Ishikawa (cell line): Measurements from ENCODE around the gene RBM25.

Experiments used
- CEBPB ChIP-seq: IDR thresholded peaks from 2 replicates; pipeline ENCODE4 v1.6.1; 2012
- CREB1 ChIP-seq: IDR thresholded peaks from 2 replicates; pipeline ENCODE4 v1.6.1; 2012; ENCODE audit warnings: low read depth
- EGR1 ChIP-seq: IDR thresholded peaks from 2 replicates; pipeline ENCODE4 v1.6.1; 2012
- EP300 ChIP-seq: IDR thresholded peaks from 2 replicates; pipeline ENCODE4 v1.6.1; 2012; ENCODE audit warnings: borderline replicate concordance
- FOXM1 ChIP-seq: IDR thresholded peaks from 2 replicates; pipeline ENCODE4 v1.6.1; 2012; ENCODE audit warnings: low read depth, borderline replicate concordance
- NFIC ChIP-seq: IDR thresholded peaks from 2 replicates; pipeline ENCODE4 v1.6.1; 2012
- RAD21 ChIP-seq: IDR thresholded peaks from 2 replicates; pipeline ENCODE4 v1.6.1; 2012; ENCODE audit warnings: low read depth
- TAF1 ChIP-seq: IDR thresholded peaks from 2 replicates; pipeline ENCODE4 v1.6.1; 2012; ENCODE audit warnings: low read depth, mild to moderate bottlenecking
- TCF12 ChIP-seq: IDR thresholded peaks from 2 replicates; pipeline ENCODE4 v1.6.1; 2012; ENCODE audit warnings: low read depth
- TEAD4 ChIP-seq: IDR thresholded peaks from 2 replicates; pipeline ENCODE4 v1.6.1; 2012
- YY1 ChIP-seq: IDR thresholded peaks from 2 replicates; pipeline ENCODE4 v1.6.1; 2012; ENCODE audit warnings: low read depth
- ZBTB7A ChIP-seq: IDR thresholded peaks from 2 replicates; pipeline ENCODE4 v1.6.1; 2012; ENCODE audit warnings: low read depth
- TF ChIP-seq, protein P1 (sequence below): IDR thresholded peaks from 2 replicates; pipeline ENCODE4 v1.6.1; 2012
- TF ChIP-seq, protein P2 (sequence below): IDR thresholded peaks from 2 replicates; pipeline ENCODE4 v1.6.1; 2012; ENCODE audit warnings: low read depth, mild to moderate bottlenecking
- TF ChIP-seq, protein P3 (sequence below): IDR thresholded peaks from 2 replicates; pipeline ENCODE4 v1.6.1; 2012

The RBM25 gene

DNA sequence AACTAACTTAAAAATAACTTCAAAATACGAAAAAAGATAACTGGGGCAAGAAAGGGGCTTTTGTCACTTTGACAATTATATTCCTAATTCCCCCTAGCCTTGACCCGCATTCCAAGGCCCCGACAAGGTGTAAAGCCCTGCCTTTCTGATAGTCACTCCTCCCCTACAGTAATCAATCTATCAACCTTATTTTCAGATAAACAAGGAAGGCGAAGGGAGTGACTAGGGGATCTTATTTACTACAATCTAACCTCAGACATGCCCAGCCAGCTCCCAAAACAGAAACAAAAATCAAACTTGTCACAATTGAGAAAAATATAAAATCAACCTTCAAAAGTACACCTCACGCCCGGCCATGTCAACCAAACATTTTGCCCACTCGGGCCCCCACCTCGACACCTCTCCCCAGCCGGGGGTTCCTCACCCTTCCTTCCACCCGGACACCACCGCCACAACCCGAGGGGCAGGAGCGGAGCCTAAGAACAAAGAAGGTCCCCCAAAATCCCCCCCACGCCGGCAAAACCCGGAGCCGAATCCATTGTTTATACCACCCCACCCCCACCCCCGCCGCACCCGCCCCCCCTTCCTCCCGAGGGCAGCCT lies 32.0 kb upstream of the RBM25 start:
- TF ChIP-seq EGR1 (no peak), NFIC (no peak), TAF1 (no peak), FOXM1 (no peak), CEBPB (no peak), ZBTB7A (no peak), RAD21 (no peak), CREB1 (no peak), YY1 (no peak), EP300 (no peak), TEAD4 (no peak), TCF12 (no peak)
- TF ChIP-seq, protein P1, sequence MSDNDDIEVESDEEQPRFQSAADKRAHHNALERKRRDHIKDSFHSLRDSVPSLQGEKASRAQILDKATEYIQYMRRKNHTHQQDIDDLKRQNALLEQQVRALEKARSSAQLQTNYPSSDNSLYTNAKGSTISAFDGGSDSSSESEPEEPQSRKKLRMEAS: no peak
- TF ChIP-seq, protein P2, sequence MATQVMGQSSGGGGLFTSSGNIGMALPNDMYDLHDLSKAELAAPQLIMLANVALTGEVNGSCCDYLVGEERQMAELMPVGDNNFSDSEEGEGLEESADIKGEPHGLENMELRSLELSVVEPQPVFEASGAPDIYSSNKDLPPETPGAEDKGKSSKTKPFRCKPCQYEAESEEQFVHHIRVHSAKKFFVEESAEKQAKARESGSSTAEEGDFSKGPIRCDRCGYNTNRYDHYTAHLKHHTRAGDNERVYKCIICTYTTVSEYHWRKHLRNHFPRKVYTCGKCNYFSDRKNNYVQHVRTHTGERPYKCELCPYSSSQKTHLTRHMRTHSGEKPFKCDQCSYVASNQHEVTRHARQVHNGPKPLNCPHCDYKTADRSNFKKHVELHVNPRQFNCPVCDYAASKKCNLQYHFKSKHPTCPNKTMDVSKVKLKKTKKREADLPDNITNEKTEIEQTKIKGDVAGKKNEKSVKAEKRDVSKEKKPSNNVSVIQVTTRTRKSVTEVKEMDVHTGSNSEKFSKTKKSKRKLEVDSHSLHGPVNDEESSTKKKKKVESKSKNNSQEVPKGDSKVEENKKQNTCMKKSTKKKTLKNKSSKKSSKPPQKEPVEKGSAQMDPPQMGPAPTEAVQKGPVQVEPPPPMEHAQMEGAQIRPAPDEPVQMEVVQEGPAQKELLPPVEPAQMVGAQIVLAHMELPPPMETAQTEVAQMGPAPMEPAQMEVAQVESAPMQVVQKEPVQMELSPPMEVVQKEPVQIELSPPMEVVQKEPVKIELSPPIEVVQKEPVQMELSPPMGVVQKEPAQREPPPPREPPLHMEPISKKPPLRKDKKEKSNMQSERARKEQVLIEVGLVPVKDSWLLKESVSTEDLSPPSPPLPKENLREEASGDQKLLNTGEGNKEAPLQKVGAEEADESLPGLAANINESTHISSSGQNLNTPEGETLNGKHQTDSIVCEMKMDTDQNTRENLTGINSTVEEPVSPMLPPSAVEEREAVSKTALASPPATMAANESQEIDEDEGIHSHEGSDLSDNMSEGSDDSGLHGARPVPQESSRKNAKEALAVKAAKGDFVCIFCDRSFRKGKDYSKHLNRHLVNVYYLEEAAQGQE: no peak
- TF ChIP-seq, protein P3, sequence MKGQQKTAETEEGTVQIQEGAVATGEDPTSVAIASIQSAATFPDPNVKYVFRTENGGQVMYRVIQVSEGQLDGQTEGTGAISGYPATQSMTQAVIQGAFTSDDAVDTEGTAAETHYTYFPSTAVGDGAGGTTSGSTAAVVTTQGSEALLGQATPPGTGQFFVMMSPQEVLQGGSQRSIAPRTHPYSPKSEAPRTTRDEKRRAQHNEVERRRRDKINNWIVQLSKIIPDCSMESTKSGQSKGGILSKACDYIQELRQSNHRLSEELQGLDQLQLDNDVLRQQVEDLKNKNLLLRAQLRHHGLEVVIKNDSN: no peak

DNA sequence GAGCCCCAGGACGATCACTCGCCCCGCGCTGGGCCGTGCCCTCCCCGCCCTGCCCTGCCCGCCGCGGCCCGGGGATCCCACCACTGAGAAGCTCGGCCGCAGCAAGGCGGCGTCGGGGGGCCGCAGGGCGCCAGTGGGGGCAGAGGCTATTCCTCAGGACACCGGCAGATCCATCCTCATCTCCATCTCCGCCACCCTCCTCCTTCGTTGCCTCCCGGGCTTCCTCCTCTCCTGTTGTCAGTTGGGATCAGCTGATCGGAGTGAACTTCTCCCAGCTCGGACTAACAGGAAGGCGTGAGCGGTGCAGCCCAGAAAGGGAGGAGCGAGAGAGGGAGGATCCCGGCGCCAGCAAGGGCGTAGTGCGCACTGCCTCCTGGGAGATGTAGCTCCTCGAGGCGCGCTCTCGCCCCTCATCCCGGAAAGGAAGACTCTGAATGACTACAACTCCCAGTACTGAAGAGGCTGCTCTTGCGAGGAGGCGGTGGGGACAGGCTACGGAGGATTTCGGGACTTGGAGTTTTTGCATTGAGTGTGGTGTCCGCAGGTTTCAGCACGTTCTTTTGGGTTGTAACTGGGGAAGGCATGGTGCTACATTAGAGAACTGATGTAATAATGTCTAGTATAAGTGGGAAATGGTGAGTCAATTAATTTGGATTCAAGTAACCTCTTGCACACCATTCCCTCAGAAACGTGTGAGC lies 31.3 kb upstream of the RBM25 start, which contains the start of gene ZFYVE1:
Gene ZFYVE1 (minus strand): TSS at position 262 of the 698 bp plus-strand sequence. CDS start 2,598 bp downstream, outside the sequence.
- TF ChIP-seq, protein P1: peak; percentile 70
- TF ChIP-seq TEAD4: no peak
- no peak for TF ChIP-seq NFIC
- TF ChIP-seq EP300: 0 out of 2 replicates have a peak, but pooled peaks have one; percentile 21
- TF ChIP-seq CEBPB: no peak
- TF ChIP-seq EGR1: peak; percentile 72
- TF ChIP-seq TCF12: peak; percentile 80
- no peak for TF ChIP-seq FOXM1
- no peak for TF ChIP-seq ZBTB7A
- TF ChIP-seq, protein P3: peak; percentile 88
- TF ChIP-seq YY1: peak; percentile 74; the same call in 1 of the 2 replicates
- TF ChIP-seq, protein P2: no peak
- TF ChIP-seq TAF1: no peak; the same call in 1 of the 2 replicates
- peak; percentile 88 for TF ChIP-seq CREB1
- TF ChIP-seq RAD21: no peak

DNA sequence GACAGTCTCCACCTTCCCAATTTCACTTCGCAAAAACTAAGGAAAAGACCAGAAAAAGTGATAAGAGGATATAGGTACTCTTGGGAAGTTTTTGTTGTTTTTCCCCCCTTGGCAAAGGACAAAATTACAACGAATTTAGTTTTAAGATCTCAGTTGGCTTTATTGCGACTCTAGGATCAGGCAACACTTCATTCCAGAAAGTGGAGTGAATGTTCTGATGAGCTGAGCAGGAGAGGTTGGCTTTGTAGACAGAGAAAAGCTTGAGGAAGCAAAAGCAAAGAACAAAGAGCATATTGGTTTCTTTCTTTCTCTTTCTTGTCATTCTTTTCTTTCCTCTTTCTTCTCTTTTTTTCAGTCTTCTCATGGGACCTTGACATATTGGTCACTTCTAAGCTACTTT lies 30.8 kb upstream of the RBM25 start:
- TF ChIP-seq RAD21: no peak
- no peak for TF ChIP-seq TEAD4
- TF ChIP-seq FOXM1: no peak
- TF ChIP-seq TAF1: no peak
- TF ChIP-seq CEBPB: no peak
- TF ChIP-seq, protein P1: no peak
- TF ChIP-seq EGR1: no peak
- TF ChIP-seq EP300: no peak
- TF ChIP-seq, protein P3: no peak
- TF ChIP-seq, protein P2: no peak
- TF ChIP-seq ZBTB7A: no peak
- no peak for TF ChIP-seq TCF12
- TF ChIP-seq CREB1: no peak
- TF ChIP-seq YY1: no peak
- TF ChIP-seq NFIC: no peak
